Sigmoid colon (tissue), 7 donors: ENCODE data around the gene SFXN5. TPM values are rescaled to one million over a fixed set of nuclear protein-coding genes. Genes with fewer than 3 reads are reported as not detected.

Experiments
- DNase-seq: peaks from one replicate; pipeline ENCODE4 v3.0.0-alpha.2; 2019
- H3K27ac ChIP-seq, 4 donors: fragments of 200-600 bp; sonication (generic); one replicate each; pipeline ENCODE4 v1.5.1; 2016 to 2019; ENCODE audit warnings: mild to moderate bottlenecking in 1 of 4
- H3K27me3 ChIP-seq, 3 donors: fragments of 200-600 bp; sonication (generic); one replicate each; pipeline ENCODE4 v1.5.1; 2019; ENCODE audit warnings: mild to moderate bottlenecking in 1 of 3
- H3K36me3 ChIP-seq, 4 donors: fragments of 200-600 bp; sonication (generic); one replicate each; pipeline ENCODE4 v1.5.1; 2016 to 2019
- H3K4me1 ChIP-seq, 4 donors: fragments of 200-600 bp; sonication (generic); one replicate each; pipeline ENCODE4 v1.5.1; 2017 to 2019
- H3K4me3 ChIP-seq, 4 donors: fragments of 200-600 bp; sonication (generic); one replicate each; pipeline ENCODE4 v1.5.1; 2017 to 2019; ENCODE audit warnings: mild to moderate bottlenecking in 2 of 4, moderate library complexity in 1 of 4
- H3K9me3 ChIP-seq, 4 donors: fragments of 200-600 bp in 3 of 4; sonication (generic) in 3 of 4; one replicate each; pipeline versions ENCODE4 v1.5.1 to v1.6.1; 2013 to 2019
- CTCF ChIP-seq, 4 experiments: fragments of 450-650 bp in 3 of 4; fragments of 200-600 bp in 1 of 4; IDR thresholded peaks; one replicate each; pipeline ENCODE4 v1.5.1; 2016 to 2019; ENCODE audit warnings: antibody characterized with exemption in 4 of 4, mild to moderate bottlenecking in 3 of 4, moderate library complexity in 2 of 4
- EP300 ChIP-seq, 4 donors: sonication (generic); formaldehyde crosslinking; IDR thresholded peaks; one replicate each; pipeline ENCODE4 v1.6.1; 2017; ENCODE audit warnings: antibody characterized with exemption in 4 of 4
- POLR2A ChIP-seq, 2 donors: fragments of 450-650 bp; IDR thresholded peaks; one replicate each; pipeline ENCODE4 v1.6.1; 2016; ENCODE audit warnings: antibody characterized with exemption in 2 of 2, mild to moderate bottlenecking in 2 of 2, moderate library complexity in 2 of 2
- POLR2AphosphoS5 ChIP-seq, 4 donors: sonication (generic); formaldehyde crosslinking; IDR thresholded peaks; one replicate each; pipeline ENCODE4 v1.6.1; 2017; ENCODE audit warnings: antibody characterized with exemption in 4 of 4
- WGBS, 2 donors: extraction: QIAGEN DNeasy Blood & Tissue Kit; methylation state at CpG; one replicate each; pipeline ENCODE4 v1.1.7; 2013; 5-methylcytosine and 5-hydroxymethylcytosine counted together
- intact Hi-C: fragments of 100-400 bp; cut with DNase I; formaldehyde crosslinking; loops from one replicate; pipeline ENCODE4 v1.15.1; 2023
- polyA plus RNA-seq, 3 donors: library from polyadenylated mRNA; stranded (reverse); fragments of 200-250 nt; gene quantifications; one replicate each; pipeline ENCODE4 v1.2.3, GENCODE V29; 2013
- total RNA-seq, 4 donors: library from RNA; depleted of rRNA; stranded (reverse); fragments of >200 nt; gene quantifications; one replicate each; pipeline ENCODE4 v1.1.0, GENCODE V29; 2016
- donor health status: healthy with polysubstance abuse.
- donor health status: Bipolar disorder and iron deficiency.
- donor health status: healthy.

The SFXN5 gene
- total and polyA plus RNA-seq, 7 donors: 5.4 to 27.1 (median 11.1) TPM

GRCh38 chr2:72996117-72996502, 75.4 kb downstream of the SFXN5 start:
- 95 to 98% methylated on average over 7 of the region's 7 CpGs for WGBS, 2 donors
- intact Hi-C loops: loop anchor here (10.0 kb wide), 1 partner anchor 89 kb away; no protein-coding TSS in a partner anchor
- peaks cover 0 to 9% (median 7%) of the 10 kb centered on the region in 4 donors for H3K4me1 ChIP-seq
- no peak overlapping the region for H3K27ac ChIP-seq
- H3K27me3 ChIP-seq: no peaks in the 10 kb centered on the region
- H3K4me3 ChIP-seq: no peak overlapping the region
- TF ChIP-seq POLR2AphosphoS5 (IDR thresholded peaks at IDR 0.05): no peak
- no peak for TF ChIP-seq POLR2A (IDR thresholded peaks at IDR 0.05)
- no peak for TF ChIP-seq EP300 (IDR thresholded peaks at IDR 0.05)
- no peak for TF ChIP-seq CTCF (IDR thresholded peaks at IDR 0.05)
- H3K36me3 ChIP-seq: peaks cover 0 to 7% (median 0%) of the 10 kb centered on the region in 4 donors
- DNase-seq: peak; percentile 52
- no peaks in the 10 kb centered on the region for H3K9me3 ChIP-seq

DNA sequence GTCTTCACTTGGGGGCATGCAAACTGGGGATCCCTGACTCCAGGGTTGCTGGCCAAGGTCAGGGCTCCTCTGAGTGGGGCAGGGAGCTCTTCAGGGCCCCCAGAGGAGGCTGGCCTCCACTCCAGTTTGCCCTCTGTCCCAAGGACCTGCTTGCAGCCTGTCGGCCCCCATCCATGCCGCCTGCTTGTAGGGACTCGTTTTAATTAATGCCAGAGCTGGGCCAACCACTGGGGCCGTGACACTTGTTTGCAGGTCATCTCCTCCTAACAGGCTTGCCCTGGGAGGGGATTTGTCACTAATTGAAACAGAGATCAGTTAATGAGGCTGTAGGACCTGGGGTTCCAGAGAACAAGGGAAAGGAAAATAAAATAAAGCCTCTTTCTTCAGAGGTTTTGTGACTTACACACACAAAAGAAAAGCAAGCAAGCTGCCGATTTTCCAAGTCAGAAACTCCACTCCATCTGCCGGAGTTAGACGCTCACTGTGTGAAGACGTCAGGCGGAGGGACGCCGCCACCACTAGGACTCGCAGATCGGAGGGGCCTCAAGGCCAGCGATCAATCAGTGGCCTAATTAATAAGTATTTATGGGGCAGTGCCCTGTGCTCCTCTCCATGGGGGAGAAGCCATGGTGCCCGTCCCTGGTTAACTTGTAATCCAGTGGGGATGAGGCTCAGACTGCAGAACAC, 75.9 kb downstream of the SFXN5 start:
- peaks cover 0 to 7% (median 7%) of the 10 kb centered on the region in 4 donors for H3K4me1 ChIP-seq
- TF ChIP-seq CTCF (IDR thresholded peaks at IDR 0.05) (no peak), EP300 (IDR thresholded peaks at IDR 0.05) (no peak), POLR2AphosphoS5 (IDR thresholded peaks at IDR 0.05) (no peak), POLR2A (IDR thresholded peaks at IDR 0.05) (no peak)
- no peak overlapping the region for H3K27ac ChIP-seq
- no peak overlapping the region for H3K4me3 ChIP-seq
- H3K27me3 ChIP-seq: no peaks in the 10 kb centered on the region
- peaks cover 0 to 6% (median 0%) of the 10 kb centered on the region in 4 donors for H3K36me3 ChIP-seq
- DNase-seq: peak; percentile 44
- intact Hi-C loops: loop anchor here (10.0 kb wide), 1 partner anchor 89 kb away; no protein-coding TSS in a partner anchor
- no peaks in the 10 kb centered on the region for H3K9me3 ChIP-seq
- WGBS, 2 donors: 87 to 90% methylated on average over 15 of the region's 15 CpGs

- Histone ChIP-seq H3K4me1 (peaks cover 0 to 2% (median 1%) of the 10 kb centered on the region in 4 donors), H3K9me3 (no peaks in the 10 kb centered on the region), H3K27me3 (no peaks in the 10 kb centered on the region), H3K4me3 (no peak overlapping the region), H3K27ac (no peak overlapping the region), H3K36me3 (peaks cover 0 to 6% (median 0%) of the 10 kb centered on the region in 4 donors)
- TF ChIP-seq CTCF (IDR thresholded peaks at IDR 0.05) (no peak), POLR2A (IDR thresholded peaks at IDR 0.05) (no peak), POLR2AphosphoS5 (IDR thresholded peaks at IDR 0.05) (no peak), EP300 (IDR thresholded peaks at IDR 0.05) (no peak)
- WGBS, 2 donors: 73 to 85% methylated on average over 6 of the region's 6 CpGs
- no peak for DNase-seq
- intact Hi-C loops: loop anchor here (5.0 to 10.0 kb wide), 3 partner anchors 90 to 182 kb away; no protein-coding TSS in a partner anchor
Measured at GRCh38 chr2:72994991-72995380, 76.5 kb downstream of the SFXN5 start.

DNA sequence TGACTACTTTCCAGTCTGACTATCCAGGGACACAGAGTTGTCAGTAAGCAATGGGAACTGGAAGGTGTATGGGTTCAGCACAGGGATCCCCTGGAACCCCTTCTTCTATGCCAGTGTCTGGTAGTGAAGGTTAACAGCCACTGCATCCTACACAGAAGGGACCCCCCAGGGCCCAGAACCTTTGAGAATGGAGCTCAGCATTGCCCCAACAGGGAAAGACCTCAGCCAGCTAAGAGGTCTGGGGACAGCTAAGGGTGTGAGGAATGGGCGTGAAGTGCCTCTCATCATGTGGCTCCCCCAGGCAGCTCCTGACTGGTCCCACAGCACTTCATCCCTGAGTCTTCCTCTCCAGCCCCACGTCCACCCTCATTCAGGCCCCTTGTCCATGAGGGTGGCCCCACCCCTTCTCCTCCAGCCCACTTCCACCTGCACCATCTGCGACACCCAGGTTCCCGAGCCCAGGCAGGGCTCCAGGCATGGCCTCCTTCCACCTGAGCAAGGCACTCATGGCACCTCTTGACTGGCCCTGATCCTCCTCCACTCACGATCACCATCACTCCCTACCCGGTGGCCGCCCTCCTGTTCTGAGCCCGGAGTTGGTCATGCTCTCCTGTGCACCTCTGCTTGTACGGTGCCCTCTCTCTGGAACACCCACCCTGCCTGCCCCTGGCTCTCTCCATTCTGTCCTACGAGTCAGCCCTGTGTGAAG, 77.1 kb downstream of the SFXN5 start:
- WGBS, 2 donors: 88 to 92% methylated on average over 10 of the region's 10 CpGs
- no peak overlapping the region for H3K27ac ChIP-seq
- peaks cover 0 to 6% (median 0%) of the 10 kb centered on the region in 4 donors for H3K36me3 ChIP-seq
- no peaks in the 10 kb centered on the region for H3K27me3 ChIP-seq
- H3K9me3 ChIP-seq: no peaks in the 10 kb centered on the region
- H3K4me3 ChIP-seq: no peak overlapping the region
- H3K4me1 ChIP-seq: no peaks in the 10 kb centered on the region
- no peak for TF ChIP-seq POLR2AphosphoS5 (IDR thresholded peaks at IDR 0.05)
- TF ChIP-seq POLR2A (IDR thresholded peaks at IDR 0.05): no peak
- no peak for TF ChIP-seq EP300 (IDR thresholded peaks at IDR 0.05)
- TF ChIP-seq CTCF (IDR thresholded peaks at IDR 0.05): no peak
- intact Hi-C loops: loop anchor here (5.0 to 10.0 kb wide), 3 partner anchors 90 to 183 kb away; no protein-coding TSS in a partner anchor
- peak; percentile 50 for DNase-seq
